ENCODE data around the gene ZNF101. TPM values are rescaled to one million over a fixed set of nuclear protein-coding genes. Genes with fewer than 3 reads are reported as not detected.

ZNF101 gene
- total RNA-seq, 4 donors from 2014 or later: 6.9 to 13.4 (median 11.3) TPM

- H3K36me3 ChIP-seq: peaks cover 75 to 84% of the 10 kb centered on the region in 2 donors
- no peak overlapping the region for H3K4me3 ChIP-seq (replicated peaks in 1 of 3)
- no peaks in the 10 kb centered on the region for H3K9me3 ChIP-seq
- no peak overlapping the region for H3K27ac ChIP-seq
- no peak for DNase-seq
- H3K27me3 ChIP-seq: no peaks in the 10 kb centered on the region
- 87 to 89% methylated on average over 6 to 13 of the region's 13 CpGs for WGBS, 2 donors
- H3K4me1 ChIP-seq: no peaks in the 10 kb centered on the region
- intact Hi-C loops (cut with DNase I): no loop called here
- TF ChIP-seq POLR2A (IDR thresholded peaks at IDR 0.05) (no peak), CTCF (IDR thresholded peaks at IDR 0.05) (no peak)
Measured at GRCh38 chr19:19651076-19651475, 17.6 kb upstream of the ZNF101 start.

GRCh38 chr19:19652482-19653295 lies 15.9 kb upstream of the ZNF101 start:
- 92 to 96% methylated on average over 19 to 24 of the region's 24 CpGs for WGBS, 2 donors
- no peak for DNase-seq
- intact Hi-C loops (cut with DNase I): no loop called here
- H3K9me3 ChIP-seq: no peaks in the 10 kb centered on the region
- no peaks in the 10 kb centered on the region for H3K4me1 ChIP-seq
- no peaks in the 10 kb centered on the region for H3K27me3 ChIP-seq
- H3K36me3 ChIP-seq: peaks cover 70 to 84% of the 10 kb centered on the region in 2 donors
- no peak overlapping the region for H3K27ac ChIP-seq
- TF ChIP-seq CTCF (IDR thresholded peaks at IDR 0.05) (no peak), POLR2A (IDR thresholded peaks at IDR 0.05) (no peak)
- no peak overlapping the region for H3K4me3 ChIP-seq (replicated peaks in 1 of 3)

- no peak for TF ChIP-seq POLR2A (IDR thresholded peaks at IDR 0.05)
- no peak for TF ChIP-seq CTCF (IDR thresholded peaks at IDR 0.05)
- no peak for DNase-seq
- peaks cover 75 to 93% of the 10 kb centered on the region in 2 donors for H3K36me3 ChIP-seq
- H3K27me3 ChIP-seq: no peaks in the 10 kb centered on the region
- no peak overlapping the region for H3K27ac ChIP-seq
- 94 to 97% methylated on average over 22 to 23 of the region's 23 CpGs for WGBS, 2 donors
- no peaks in the 10 kb centered on the region for H3K4me1 ChIP-seq
- intact Hi-C loops (cut with DNase I): no loop called here
- no peaks in the 10 kb centered on the region for H3K9me3 ChIP-seq
- H3K4me3 ChIP-seq (replicated peaks in 1 of 3): no peak overlapping the region
Measured at GRCh38 chr19:19653597-19654147, 15.0 kb upstream of the ZNF101 start.

GRCh38 chr19:19654441-19654840 lies 14.2 kb upstream of the ZNF101 start:
- H3K36me3 ChIP-seq: peaks cover 83 to 94% of the 10 kb centered on the region in 2 donors
- no peak overlapping the region for H3K4me3 ChIP-seq (replicated peaks in 1 of 3)
- no peaks in the 10 kb centered on the region for H3K9me3 ChIP-seq
- intact Hi-C loops (cut with DNase I): no loop called here
- H3K27me3 ChIP-seq: no peaks in the 10 kb centered on the region
- no peak for DNase-seq
- no peak overlapping the region for H3K27ac ChIP-seq
- TF ChIP-seq POLR2A (IDR thresholded peaks at IDR 0.05) (no peak), CTCF (IDR thresholded peaks at IDR 0.05) (no peak)
- WGBS, 2 donors: 100% methylated on average over 4 of the region's 15 CpGs; no CpG with 5 or more reads in 1 of the 2 donors
- H3K4me1 ChIP-seq: no peaks in the 10 kb centered on the region

- 97% methylated on average over 14 to 21 of the region's 22 CpGs for WGBS, 2 donors
- Histone ChIP-seq H3K4me3 (replicated peaks in 1 of 3) (no peak overlapping the region), H3K27me3 (no peaks in the 10 kb centered on the region), H3K27ac (no peak overlapping the region), H3K36me3 (peaks cover 84 to 89% of the 10 kb centered on the region in 2 donors), H3K9me3 (no peaks in the 10 kb centered on the region), H3K4me1 (no peaks in the 10 kb centered on the region)
- intact Hi-C loops (cut with DNase I): no loop called here
- TF ChIP-seq POLR2A (IDR thresholded peaks at IDR 0.05): no peak
- no peak for TF ChIP-seq CTCF (IDR thresholded peaks at IDR 0.05)
- DNase-seq: no peak
Measured at GRCh38 chr19:19655051-19655594, 13.5 kb upstream of the ZNF101 start.
